HG03280 (cell line): ENCODE measurements around the gene RPL35.
"Not testable (repeated sequence)": the region's sequence is repeated elsewhere in the genome, so short reads cannot be mapped to it uniquely, and the experiment has no call there.

Source experiments
- ATAC-seq: cut with Tn5 transposase; IDR thresholded peaks from one replicate; pipeline ENCODE4 v1.9.1; 2021; ENCODE audit warnings: mild to moderate bottlenecking, moderate library complexity; ENCODE audit not compliant: unreplicated experiment

The RPL35 gene

DNA sequence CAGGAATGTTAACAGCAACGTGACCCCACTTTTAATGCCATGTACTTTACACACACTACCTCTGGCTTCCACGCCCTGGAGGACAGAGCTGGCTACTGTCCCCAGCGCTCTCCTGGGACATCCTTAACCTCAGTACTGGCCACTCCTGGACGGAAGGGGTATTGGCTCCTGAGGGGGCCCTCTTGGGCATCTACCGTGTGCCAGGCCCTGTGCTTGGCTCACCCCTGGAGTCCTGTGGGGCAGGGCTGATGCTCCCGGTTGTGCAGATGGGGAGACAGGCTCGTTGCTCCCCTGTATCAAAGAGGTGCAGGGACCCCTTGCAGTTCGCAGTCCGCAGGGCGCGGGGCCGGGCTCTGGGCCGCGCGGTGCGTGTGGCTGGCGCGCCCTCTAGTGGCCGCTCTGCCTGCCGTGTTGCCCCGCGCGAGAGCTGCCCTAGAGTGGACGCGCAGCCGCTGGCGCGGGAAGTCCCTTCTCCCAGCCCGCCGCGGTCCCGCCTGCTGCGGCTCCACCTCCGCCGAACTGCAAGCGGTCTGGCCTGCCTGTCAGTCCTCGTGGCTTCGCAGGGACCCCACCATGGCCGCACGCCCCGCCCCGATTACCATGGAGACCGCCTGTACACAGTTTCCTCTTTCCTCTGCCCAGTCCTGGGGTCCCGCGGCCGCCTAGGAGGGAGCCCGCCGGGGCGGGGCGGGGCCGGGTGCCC is 8.8 kb downstream of the RPL35 start, which contains the start of gene WDR38:
WDR38 (plus strand) TSS at position 632 of the 703 bp plus-strand sequence. CDS start 72 bp downstream, outside the sequence.
- ATAC-seq = peak; percentile 61

DNA sequence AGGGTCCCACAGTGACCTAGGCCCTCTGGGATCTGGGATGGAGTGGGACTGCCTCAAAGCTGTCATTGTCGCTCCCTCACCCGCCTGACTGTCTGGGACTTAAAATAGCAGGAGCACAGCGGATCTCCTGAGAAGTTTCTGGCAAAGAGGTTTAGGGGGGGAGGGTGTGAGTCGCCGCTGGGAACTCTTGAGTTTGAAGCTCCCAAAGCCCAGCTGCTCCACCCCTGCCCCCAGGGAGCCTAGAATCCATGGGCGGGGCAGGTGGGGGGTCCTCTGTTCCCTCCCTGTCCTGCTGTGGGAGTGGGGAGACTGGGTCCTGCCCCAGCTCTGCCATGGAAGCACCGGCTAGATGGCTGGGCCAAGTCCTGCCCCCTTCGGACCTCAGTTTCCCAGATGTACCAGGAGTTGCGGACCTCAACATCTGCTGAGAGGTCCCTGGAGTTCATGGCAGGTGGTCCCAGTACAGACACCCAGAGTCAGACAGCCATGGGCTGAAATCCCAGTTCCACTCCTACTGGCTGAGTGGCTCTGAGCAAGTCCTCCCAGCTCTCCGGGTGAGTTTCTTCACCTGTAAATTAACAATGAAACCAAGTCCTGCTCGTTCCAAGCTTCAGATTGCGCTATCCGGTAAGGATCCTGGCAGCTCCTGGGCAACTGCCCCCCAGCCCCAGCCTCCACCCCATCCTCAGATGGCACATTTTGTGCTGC is 9.5 kb downstream of the RPL35 start:
- ATAC-seq = no peak

DNA sequence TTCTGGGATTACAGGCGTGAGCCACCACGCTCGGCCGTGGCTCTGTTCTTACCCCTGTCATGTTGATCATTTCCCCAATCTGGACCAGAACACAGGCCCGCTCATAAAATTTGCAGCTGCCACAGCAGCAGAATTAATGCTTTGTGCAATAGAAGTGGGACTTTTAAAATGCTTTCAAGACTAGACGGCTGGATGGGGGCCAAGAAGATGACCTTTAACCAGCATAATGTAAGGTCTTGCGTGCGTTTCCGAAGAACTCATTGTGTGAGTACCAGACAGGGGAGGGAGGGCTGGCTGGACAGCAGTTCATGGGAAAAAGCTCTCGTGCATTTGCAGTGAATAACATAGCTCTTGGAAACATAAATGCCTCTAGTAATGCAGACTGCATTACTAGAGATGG is 12.0 kb downstream of the RPL35 start:
- ATAC-seq = no peak

DNA sequence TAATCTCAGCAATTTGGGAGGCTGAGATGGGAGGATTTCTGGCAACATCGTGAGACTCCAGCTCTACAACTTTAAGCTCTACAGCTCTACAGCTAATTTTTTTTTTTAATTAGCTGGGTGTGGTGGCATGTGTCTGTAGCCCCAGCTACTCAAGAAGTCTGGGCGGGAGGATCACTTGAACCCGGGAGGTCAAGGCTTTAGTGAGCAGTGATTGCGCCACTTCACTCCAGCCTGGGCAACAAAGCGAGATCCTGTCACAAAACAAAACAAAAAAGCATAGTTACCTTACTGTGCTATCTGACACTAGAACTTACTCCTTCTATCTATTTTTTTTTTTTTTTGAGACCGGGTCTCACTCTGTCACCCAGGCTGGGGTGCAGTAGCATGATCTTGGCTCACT is 14.8 kb downstream of the RPL35 start:
- ATAC-seq = no peak

DNA sequence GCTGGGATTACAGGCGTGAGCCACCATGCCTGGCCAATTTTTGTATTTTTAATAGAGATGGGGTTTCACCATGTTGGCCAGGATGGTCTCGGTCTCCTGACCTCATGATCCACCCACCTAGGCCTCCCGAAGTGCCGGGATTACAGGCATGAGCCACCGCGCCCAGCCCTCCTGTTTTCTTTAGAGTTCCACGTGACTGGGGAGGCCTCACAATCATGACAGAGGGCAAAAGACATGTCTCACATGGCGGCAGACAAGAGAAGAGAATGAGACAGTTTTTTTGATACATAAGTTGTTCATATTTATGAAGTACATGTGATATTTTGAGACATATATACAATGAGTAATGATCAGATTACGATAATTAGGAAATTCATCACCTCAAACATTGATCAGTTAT is 15.3 kb downstream of the RPL35 start:
- not testable (repeated sequence) for ATAC-seq

DNA sequence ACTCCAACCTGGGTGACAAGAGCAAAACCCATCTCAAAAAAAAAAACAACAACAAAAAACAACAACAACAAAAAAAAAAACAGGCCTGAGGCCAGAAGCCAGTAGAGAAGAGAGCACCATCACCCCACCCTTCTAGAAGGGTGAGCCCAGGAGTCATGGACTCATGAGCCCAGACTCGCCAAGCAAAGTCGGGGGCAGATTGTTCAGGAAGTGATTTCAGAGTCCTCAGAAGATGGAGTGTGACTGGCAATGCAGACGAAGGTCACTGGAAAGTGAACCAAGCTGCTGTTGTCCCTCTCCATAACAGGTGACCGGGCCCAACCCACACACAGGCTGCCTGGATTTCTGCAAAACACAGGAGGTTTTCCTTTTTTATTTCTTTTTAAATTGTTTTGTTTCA is 17.5 kb downstream of the RPL35 start:
- ATAC-seq = no peak

DNA sequence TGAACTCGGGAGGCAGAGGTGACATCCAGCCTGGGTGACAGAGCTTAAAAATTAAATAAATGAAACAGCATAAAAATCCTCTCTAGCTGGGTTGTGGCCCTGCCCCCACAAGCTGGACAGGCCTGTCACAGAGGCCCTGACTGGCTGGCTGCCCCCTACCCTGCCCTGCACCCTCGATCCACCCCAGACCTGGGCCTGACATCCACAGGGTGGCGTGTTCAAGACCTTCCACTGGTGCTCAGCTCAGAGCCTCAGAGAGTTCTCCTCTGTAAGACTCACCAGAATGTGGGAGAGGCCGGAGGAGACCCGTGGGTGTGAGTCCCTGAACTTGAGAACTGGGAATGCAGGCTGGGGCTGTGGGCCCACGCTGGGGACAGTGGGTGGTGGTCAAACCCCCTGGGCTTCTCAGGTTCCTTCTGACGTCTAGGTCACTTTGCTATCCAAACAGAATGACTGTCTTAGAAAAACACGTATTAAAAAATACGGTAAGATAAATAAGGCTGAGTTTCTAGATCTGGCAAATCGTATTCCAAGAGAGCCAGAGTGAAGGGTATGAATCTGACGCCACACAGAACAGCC is 18.2 kb downstream of the RPL35 start:
- ATAC-seq = no peak

DNA sequence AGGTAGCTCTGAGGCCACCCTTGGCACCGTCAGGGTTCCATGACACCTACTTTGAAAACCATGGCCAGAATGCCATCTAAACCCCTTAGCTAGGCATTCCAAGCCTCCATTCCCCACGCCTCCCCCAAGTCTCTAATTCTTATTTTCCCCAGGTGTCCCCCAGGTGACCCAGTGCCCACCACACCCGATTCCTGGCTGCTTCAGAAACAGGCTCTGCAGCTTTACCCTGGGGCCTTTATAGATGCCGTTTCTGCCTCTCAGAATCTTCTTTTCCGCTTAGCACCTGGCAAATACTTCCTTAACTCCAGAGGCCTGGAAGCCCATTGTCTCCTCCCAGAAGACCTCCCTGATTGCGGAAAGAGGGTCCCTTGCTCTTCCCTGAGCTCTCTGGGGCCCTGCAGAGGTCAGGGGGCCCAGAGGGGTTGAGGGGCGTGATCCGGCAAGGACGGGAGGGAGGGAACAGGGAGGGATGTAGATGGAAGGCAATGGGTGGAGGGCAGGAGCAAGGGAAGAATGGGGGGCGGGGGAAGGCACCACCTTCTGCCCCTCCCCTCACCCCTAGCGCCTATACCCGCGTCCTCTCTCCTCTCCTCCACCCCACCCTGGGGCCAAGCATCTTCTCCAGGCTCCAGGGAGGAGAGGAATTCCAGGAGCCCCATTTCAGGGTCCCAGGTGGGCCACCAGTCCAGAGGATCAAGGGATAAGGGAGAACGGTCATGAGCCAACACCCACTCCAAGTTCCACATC is 20.5 kb downstream of the RPL35 start:
- no peak for ATAC-seq

DNA sequence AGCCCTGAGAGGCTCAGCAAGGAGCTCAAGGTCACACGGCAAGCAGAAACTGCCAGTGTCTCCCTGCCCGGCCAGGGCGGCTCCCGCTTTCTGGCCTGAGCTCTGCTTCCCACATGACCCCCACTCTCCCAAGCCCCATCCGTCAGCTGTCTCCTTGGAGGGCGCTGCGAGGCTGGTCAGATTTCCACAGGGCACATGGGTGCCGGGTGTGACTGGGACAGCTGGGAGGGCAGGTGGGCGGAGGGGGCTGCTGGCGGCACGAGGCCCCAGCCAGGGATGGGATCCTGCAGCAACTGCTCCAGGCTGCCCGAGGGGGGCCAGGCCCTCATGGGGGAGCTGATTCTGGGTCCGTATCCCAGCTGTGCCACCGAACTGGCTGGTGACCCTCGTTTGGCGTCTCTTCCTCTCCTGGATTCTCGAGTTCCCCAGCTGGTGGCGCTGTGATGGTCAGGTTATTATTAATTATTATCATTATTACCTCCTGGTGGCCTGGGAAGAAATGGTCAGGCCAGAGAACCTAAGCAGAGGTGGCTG is 21.4 kb downstream of the RPL35 start:
- ATAC-seq = no peak

DNA sequence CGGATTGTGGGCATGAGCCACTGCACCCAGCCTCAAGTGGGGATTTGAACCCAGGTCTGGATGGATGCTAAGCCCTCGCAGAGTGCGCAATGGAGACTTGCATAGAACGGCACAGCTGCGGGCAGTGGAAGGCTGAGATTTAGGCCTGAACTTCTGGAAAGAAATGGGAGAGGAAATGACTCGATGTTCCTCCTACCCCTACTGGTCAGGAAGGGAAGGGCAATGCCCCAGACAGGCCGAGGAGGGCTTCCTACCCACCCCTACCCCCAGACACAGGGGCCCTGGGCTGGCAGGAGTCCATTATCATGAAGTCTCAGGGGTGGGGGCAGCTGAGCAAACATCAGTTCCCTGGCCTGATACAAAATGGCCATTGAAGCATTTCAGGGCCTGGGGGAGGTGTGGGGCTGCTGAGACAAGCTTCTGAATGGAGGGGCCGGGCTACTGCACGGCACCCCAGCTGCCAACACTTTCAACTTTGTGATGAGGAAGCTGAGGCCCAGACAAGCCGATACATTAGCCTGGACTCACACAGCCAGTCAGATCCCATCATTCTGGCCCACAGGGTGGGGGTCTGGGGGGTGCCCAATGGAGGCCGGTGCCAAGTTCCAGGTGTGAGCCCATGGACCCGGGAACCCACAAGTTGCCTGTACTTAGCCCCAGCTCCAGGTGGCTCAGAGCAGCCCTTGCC is 22.0 kb downstream of the RPL35 start:
- no peak for ATAC-seq

DNA sequence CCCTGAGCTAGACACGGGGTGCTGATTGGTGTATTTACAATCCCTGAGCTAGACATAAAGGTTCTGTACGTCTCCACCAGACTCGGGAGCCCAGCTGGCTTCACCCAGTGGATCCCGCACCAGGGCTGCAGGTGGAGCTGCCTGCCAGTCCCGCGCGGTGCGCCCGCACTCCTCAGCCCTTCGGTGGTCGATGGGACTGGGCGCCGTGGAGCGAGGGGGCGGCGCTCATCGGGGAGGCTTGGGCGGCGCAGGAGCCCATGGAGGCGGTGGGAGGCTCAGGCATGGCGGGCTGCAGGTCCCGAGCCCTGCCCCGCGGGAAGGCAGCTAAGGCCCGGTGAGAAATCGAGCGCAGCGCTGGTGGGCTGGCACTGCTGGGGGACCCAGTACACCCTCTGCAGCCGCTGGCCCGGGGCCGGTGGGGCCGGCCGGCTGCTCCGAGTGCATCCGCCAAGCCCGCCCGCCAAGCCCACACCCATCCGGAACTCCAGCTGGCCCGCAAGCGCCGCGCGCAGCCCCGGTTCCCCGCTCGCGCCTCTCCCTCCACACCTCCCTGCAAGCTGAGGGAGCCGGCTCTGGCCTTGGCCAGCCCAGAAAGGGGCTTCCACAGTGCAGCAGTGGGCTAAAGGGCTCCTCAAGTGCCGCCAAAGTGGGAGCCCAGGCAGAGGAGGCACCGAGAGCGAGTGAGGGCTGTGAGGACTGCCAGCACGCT is 23.0 kb downstream of the RPL35 start:
- ATAC-seq = not testable (repeated sequence)

DNA sequence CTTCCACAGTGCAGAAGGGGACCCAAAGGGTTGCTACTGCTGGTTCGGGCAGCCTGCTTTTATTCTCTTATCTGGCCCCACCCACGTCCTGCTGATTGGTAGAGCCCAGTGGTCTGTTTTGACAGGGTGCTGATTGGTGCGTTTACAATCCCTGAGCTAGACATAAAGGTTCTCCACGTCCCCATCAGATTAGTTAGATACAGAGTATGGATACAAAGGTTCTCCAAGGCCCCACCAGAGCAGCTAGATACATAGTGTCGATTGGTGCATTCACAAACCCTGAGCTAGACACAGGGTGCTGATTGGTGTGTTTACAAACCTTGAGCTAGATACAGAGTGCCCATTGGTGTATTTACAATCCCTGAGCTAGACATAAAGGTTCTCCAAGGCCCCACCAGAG is 23.6 kb downstream of the RPL35 start:
- ATAC-seq = not testable (repeated sequence)

DNA sequence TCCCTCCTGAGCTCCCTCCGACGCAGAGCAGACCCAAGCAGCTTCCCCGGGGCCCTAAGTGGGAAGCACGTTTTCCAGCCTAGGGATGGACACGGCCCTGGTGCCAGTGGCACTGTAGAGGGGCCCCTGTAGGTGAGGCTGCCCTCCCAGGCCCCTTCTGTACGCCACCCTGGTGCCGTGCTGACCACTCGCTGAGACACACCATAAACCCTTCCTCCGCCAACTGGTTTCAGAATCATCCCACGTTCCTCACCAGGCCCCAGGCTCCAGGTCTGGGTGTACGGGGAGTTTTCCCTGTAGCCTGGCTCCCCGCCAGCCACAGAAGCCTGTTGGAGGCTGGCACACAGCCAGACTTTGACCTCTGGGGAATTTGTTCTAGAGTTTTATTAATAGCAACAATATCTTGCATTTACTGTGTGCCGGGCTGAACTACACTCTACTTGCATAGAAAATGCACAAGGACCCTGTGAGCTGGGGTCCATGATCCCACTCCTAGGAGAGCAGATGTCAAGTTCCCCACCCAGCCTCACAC is 26.7 kb downstream of the RPL35 start:
- no peak for ATAC-seq

DNA sequence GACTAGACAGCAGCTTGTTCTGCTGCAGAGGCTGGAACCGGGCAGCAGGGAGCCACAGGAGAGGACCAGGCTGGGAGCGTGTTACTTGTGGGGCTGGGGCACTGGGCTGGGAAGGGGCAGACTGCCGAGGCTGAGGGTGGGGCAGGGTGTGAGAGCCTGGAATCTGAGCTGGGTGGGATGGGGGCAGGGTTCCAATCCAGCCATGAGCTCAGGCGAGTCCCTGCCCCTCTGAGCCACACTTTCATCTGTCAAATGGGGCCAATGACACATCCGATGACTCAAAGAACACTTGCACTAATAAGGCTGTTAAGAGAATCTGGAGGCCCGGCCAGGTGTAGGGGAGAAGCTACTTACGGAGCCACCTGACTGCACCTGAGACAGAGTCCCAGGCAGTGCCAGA is 27.2 kb downstream of the RPL35 start:
- no peak for ATAC-seq

DNA sequence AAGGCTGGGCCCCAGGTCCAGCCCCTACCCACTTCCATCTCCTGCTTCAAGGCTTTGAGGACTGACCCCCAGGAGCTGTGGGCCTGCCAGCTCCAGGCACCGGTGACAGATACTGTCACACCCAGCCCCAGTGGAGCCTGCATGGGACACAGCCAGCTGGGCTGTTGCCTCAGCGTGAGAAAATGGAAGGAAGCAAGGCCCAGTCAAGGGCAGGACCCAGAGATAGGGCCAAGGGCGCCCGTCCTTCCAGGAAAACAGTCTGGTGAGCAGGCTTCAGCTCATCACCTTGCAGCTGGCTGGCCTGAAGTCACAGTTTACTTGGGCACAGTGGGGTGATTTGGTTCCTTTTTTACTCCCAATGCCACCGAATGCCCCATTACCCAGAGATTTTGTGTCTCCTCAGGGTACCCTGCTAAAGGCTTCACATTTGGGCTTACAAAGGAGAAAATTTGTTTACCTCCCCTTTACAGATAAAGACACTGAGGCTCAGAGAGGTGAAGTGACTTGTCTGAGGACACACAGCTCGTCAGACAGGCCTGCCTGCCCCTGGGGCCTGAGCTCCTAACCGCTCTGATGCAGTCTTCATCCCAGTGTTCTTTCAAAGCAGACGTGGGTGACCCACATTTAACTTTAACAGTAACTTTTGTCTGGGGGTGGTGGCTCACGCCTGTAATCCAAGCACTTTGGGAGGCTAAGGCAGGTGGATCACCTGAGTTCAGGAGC is 30.0 kb downstream of the RPL35 start:
- no peak for ATAC-seq

DNA sequence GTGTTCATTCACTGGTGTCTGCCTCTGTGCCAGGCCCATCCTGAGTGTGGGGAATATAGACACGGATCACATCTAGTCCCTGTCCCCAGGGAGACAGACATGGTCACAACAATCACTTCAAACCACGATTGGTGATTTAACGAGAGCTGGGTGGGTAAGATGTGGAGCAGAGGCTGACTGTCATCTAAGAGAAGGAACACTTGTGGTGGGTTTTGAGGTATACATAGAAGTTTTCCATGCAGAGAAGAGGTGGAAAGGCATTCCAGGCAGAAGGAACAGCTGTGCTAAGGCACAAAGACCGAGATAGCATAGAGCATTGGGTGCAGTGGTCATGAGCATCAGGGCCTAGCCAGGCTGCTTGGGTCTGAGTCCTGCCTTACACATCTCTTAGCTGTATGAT is 31.2 kb downstream of the RPL35 start:
- ATAC-seq = no peak

DNA sequence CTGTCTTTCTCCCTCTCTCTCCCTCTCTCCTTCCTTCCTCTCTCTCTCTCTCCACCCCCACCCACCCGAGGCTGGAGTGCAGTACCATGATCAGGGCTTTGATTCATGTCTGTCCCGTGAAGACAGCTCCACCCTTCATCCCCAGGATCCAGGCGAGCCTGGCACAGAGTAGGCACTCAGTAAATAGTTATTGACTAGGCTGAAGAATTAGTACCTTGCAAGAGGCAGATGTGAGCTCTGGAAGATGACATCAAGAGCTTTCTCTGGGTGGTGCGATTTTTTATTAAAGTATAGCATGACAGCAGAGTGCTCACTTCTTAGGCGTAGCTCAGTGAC is 32.5 kb downstream of the RPL35 start:
- ATAC-seq = no peak

DNA sequence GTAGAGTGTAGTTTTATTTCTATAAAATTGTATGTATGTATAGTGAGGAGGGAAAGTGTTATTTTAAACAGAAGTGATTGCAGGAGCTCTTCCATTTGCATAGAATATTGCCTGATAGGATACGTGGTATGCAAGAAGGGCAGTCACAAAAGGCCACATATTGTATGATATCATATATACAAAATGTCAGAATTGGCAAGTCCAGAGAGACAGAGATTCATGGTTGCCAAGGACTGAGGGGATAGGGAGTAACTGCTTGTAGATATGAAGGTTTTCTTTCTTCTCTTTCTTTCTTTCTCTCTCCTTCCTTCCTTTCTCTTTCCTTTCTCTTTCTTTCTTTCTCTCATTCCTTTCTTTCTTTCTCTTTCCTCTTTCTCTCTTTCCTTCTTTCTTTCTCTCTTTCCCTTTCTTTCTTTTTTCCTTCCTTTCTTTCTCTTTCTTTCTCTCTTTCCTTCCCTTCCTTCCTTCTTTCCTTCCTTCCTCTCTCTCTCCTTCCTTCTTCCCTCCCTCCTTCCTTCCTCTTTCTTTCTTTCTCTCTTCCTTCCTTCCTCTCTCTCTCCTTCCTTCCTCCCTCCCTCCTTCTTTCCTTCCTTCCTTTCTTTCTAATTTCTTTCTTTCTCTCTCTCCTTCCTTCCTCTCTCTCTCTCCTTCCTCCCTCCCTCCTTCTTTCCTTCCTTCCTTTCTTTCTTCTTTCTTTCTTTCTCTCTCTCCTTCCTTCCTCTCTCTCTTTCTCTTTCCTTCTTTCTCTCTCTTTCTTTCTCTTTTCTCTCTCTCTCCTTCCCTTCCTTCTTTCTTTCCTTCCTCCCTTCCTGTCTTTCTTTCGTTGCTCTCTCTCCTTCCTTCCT is 33.0 kb downstream of the RPL35 start:
- ATAC-seq = no peak
